ENCODE data around the gene NFKBIE.

The NFKBIE gene, protein sequence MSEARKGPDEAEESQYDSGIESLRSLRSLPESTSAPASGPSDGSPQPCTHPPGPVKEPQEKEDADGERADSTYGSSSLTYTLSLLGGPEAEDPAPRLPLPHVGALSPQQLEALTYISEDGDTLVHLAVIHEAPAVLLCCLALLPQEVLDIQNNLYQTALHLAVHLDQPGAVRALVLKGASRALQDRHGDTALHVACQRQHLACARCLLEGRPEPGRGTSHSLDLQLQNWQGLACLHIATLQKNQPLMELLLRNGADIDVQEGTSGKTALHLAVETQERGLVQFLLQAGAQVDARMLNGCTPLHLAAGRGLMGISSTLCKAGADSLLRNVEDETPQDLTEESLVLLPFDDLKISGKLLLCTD

DNA sequence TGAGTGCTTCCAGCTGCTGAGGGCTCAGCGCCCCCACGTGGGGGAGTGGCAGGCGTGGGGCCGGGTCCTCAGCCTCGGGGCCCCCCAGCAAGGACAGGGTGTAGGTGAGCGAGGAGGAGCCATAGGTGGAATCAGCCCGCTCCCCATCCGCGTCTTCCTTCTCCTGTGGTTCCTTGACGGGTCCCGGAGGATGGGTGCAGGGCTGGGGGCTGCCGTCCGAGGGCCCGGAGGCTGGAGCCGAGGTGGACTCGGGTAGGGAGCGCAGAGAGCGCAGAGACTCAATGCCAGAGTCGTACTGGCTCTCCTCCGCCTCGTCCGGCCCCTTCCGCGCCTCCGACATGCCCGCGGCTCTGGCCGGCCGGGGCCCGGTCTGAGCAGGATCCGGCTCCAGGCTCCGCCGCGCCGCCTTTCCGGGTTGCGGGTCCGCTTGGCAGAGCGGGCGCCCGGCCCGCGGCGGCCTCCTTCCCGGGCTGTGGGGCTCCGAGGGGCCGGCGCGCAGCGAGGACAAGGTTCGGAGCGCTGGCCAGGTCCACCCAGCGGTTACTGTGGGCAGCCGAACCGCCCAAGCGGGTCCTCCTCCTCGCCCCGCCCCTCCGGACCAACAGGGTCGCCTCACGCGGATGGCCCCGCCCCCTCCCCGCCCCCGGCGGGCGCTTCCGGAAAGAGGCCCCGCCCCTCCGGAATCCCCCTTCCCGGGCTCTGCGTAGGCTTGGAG is at the start of gene NFKBIE:
TSS of gene NFKBIE (minus strand) at position 545 of the 715 bp plus-strand sequence. CDS start at position 340, 205 bp downstream.
- TF ChIP-seq RAD21 (IDR thresholded peaks at IDR 0.05; ENCODE audit: low read depth): peak; percentile 27; the same call in 1 of the 2 replicates
- peak; percentile 9; the same call in 1 of the 2 replicates for TF ChIP-seq NFIC (IDR thresholded peaks at IDR 0.05)
- peak; percentile 77 for TF ChIP-seq TAF1 (IDR thresholded peaks at IDR 0.05; ENCODE audit: low read depth)
- TF ChIP-seq CREB1 (IDR thresholded peaks at IDR 0.05; ENCODE audit: low read depth): no peak
- 0 out of 2 replicates have a peak, but pooled peaks have one; percentile 74 for TF ChIP-seq ZBTB7A (IDR thresholded peaks at IDR 0.05; ENCODE audit: low read depth)

DNA sequence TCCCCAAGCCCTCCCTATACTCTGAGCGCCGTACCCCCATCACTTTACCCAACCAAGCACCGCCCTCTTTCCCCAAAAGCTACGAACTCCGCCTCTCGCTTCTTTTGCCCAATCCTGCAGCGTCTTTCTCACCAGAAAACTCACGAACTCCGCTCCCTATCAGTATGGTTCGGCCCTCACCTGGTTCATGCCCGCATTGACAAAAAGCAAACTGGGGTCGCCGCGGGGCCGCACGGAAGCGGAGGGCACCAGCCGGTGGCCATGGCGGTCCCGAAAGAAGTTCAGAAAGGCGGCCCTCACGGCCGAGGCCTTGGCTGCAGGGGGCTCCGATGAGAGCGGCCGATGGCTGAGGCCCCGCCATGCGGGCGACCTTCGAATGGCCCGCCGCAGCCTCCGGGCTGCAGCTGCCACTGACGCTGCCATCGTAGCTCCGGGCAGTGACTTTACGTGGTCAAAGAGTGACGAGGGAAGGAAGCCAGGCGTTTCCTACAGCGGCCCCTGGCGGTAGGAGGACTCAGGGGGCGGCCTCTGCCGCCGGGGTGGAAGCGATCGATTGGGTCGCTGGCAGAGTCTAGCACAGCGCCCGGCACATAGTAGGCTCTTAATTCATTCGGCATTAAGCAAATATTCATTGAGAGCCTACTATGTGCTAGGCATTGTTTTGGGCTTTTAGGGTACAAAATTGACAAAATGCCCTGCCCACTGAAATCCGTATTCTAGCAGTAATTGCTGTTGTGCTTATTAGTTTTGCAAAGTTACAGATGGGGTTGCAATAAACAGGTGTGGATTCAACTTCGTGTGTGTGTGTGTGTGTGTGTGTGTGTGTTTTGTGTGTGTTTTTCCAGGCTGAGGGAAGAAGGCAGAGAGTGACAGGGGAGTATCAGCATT is 47.8 kb upstream of the NFKBIE start, which contains the start of gene AARS2:
TSS of gene AARS2 (minus strand) at position 447 of the 888 bp plus-strand sequence. CDS start at position 423, 24 bp downstream.
- TF ChIP-seq, protein P1, sequence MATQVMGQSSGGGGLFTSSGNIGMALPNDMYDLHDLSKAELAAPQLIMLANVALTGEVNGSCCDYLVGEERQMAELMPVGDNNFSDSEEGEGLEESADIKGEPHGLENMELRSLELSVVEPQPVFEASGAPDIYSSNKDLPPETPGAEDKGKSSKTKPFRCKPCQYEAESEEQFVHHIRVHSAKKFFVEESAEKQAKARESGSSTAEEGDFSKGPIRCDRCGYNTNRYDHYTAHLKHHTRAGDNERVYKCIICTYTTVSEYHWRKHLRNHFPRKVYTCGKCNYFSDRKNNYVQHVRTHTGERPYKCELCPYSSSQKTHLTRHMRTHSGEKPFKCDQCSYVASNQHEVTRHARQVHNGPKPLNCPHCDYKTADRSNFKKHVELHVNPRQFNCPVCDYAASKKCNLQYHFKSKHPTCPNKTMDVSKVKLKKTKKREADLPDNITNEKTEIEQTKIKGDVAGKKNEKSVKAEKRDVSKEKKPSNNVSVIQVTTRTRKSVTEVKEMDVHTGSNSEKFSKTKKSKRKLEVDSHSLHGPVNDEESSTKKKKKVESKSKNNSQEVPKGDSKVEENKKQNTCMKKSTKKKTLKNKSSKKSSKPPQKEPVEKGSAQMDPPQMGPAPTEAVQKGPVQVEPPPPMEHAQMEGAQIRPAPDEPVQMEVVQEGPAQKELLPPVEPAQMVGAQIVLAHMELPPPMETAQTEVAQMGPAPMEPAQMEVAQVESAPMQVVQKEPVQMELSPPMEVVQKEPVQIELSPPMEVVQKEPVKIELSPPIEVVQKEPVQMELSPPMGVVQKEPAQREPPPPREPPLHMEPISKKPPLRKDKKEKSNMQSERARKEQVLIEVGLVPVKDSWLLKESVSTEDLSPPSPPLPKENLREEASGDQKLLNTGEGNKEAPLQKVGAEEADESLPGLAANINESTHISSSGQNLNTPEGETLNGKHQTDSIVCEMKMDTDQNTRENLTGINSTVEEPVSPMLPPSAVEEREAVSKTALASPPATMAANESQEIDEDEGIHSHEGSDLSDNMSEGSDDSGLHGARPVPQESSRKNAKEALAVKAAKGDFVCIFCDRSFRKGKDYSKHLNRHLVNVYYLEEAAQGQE (IDR thresholded peaks at IDR 0.05; ENCODE audit: low read depth): no peak
- peak; percentile 73 for TF ChIP-seq TCF12 (IDR thresholded peaks at IDR 0.05; ENCODE audit: low read depth)
- TF ChIP-seq CEBPB (IDR thresholded peaks at IDR 0.05): no peak
- peak; percentile 22; the same call in 1 of the 2 replicates for TF ChIP-seq NFIC (IDR thresholded peaks at IDR 0.05)
- peak; percentile 74 for TF ChIP-seq CREB1 (IDR thresholded peaks at IDR 0.05; ENCODE audit: low read depth)
- no peak for TF ChIP-seq TEAD4 (IDR thresholded peaks at IDR 0.05)
- TF ChIP-seq FOXM1 (IDR thresholded peaks at IDR 0.05; ENCODE audit: borderline replicate concordance, low read depth): peak; percentile 42; the same call in 1 of the 2 replicates
- TF ChIP-seq, protein P2, sequence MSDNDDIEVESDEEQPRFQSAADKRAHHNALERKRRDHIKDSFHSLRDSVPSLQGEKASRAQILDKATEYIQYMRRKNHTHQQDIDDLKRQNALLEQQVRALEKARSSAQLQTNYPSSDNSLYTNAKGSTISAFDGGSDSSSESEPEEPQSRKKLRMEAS (IDR thresholded peaks at IDR 0.05): peak; percentile 85
- TF ChIP-seq EGR1 (IDR thresholded peaks at IDR 0.05): no peak
- TF ChIP-seq TAF1 (IDR thresholded peaks at IDR 0.05; ENCODE audit: low read depth): peak; percentile 96
- no peak for TF ChIP-seq RAD21 (IDR thresholded peaks at IDR 0.05; ENCODE audit: low read depth)
- TF ChIP-seq EP300 (IDR thresholded peaks at IDR 0.05; ENCODE audit: borderline replicate concordance): 0 out of 2 replicates have a peak, but pooled peaks have one; percentile 37
- TF ChIP-seq, protein P3, sequence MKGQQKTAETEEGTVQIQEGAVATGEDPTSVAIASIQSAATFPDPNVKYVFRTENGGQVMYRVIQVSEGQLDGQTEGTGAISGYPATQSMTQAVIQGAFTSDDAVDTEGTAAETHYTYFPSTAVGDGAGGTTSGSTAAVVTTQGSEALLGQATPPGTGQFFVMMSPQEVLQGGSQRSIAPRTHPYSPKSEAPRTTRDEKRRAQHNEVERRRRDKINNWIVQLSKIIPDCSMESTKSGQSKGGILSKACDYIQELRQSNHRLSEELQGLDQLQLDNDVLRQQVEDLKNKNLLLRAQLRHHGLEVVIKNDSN (IDR thresholded peaks at IDR 0.05): peak; percentile 47
- peak; percentile 92 for TF ChIP-seq YY1 (IDR thresholded peaks at IDR 0.05; ENCODE audit: low read depth)
- 0 out of 2 replicates have a peak, but pooled peaks have one; percentile 46 for TF ChIP-seq ZBTB7A (IDR thresholded peaks at IDR 0.05; ENCODE audit: low read depth)

DNA sequence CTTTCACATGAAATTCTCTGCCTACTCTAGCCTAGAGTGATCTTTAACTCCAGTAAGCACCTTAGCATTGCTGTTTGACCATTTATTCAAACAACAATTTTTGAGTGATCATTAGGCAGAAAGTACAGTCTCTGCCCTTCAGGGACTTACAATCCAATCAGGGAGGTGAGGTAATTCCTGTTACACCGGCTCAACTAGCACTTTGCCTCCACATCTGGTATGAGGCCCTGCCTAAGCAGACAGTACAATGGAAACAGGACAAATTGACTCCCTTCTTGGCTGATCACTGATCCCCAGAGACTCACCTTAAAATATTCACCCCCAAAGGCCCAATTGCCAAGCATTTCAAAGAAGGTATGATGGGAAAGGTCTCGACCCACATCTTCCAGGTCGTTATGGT is 46.4 kb upstream of the NFKBIE start:
- TF ChIP-seq, protein P1 (IDR thresholded peaks at IDR 0.05; ENCODE audit: low read depth): no peak
- TF ChIP-seq, protein P3 (IDR thresholded peaks at IDR 0.05): no peak
- no peak for TF ChIP-seq FOXM1 (IDR thresholded peaks at IDR 0.05; ENCODE audit: borderline replicate concordance, low read depth)
- TF ChIP-seq CREB1 (IDR thresholded peaks at IDR 0.05; ENCODE audit: low read depth): no peak
- TF ChIP-seq EP300 (IDR thresholded peaks at IDR 0.05; ENCODE audit: borderline replicate concordance): no peak
- no peak for TF ChIP-seq YY1 (IDR thresholded peaks at IDR 0.05; ENCODE audit: low read depth)
- no peak for TF ChIP-seq ZBTB7A (IDR thresholded peaks at IDR 0.05; ENCODE audit: low read depth)
- no peak for TF ChIP-seq EGR1 (IDR thresholded peaks at IDR 0.05)
- no peak for TF ChIP-seq RAD21 (IDR thresholded peaks at IDR 0.05; ENCODE audit: low read depth)
- TF ChIP-seq NFIC (IDR thresholded peaks at IDR 0.05): no peak
- no peak for TF ChIP-seq TAF1 (IDR thresholded peaks at IDR 0.05; ENCODE audit: low read depth)
- no peak for TF ChIP-seq TEAD4 (IDR thresholded peaks at IDR 0.05)
- TF ChIP-seq CEBPB (IDR thresholded peaks at IDR 0.05): no peak
- TF ChIP-seq TCF12 (IDR thresholded peaks at IDR 0.05; ENCODE audit: low read depth): no peak
- TF ChIP-seq, protein P2 (IDR thresholded peaks at IDR 0.05): no peak

DNA sequence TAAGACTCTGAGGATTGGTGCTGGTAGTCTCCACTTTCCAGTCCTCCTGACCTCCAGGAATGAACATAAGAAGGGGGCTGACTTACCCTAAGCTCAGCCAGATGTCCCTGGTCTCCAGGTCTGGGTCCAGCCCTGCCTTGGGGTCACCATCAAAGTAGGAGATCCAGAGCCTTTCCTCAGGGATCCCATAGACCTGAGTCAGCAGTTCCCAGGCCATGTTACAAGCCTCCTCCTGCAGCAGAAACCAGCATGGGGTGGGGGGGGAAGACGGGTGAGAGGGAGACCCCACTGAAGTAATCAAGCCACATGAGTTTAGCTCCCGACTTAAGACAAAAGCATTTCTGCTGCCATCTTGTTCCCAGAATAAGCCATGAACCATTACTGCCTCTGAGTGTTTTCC is 46.0 kb upstream of the NFKBIE start:
- TF ChIP-seq EP300 (IDR thresholded peaks at IDR 0.05; ENCODE audit: borderline replicate concordance) (no peak), EGR1 (IDR thresholded peaks at IDR 0.05) (no peak), TEAD4 (IDR thresholded peaks at IDR 0.05) (no peak), TAF1 (IDR thresholded peaks at IDR 0.05; ENCODE audit: low read depth) (no peak), CREB1 (IDR thresholded peaks at IDR 0.05; ENCODE audit: low read depth) (no peak)

Measured in Ishikawa (cell line).